HCT116 (cell line): Measurements from ENCODE around the gene ZC2HC1C. TPM values are rescaled to one million over a fixed set of nuclear protein-coding genes. Genes with fewer than 3 reads are reported as not detected.

Experiments used
- ATAC-seq: fragments of 200-7000 bp; cut with Tn5 transposase; 2 replicates; pipeline ENCODE4 v1.9.1; 2020; ENCODE audit warnings: mild to moderate bottlenecking, moderate library complexity
- BruUV-seq: library from RNA; stranded (reverse); fragments of 400-500 nt; replicated peaks from 2 replicates; lab custom pipeline; 2021; lab: Mats Ljungman, UMichigan
- CTCF ChIA-PET: fragments of 300-600 bp; sonication (Branson Sonifier 250); formaldehyde crosslinking; loops from one replicate; lab custom pipeline; 2021; ENCODE audit warnings: antibody characterized with exemption; lab: Charles Lee
- POLR2A ChIA-PET: fragments of 300-600, 350-600 bp; sonication (Branson Sonifier 250); formaldehyde crosslinking; loops from one replicate; lab custom pipeline; 2021; ENCODE audit warnings: antibody characterized with exemption; lab: Charles Lee
- RAD21 ChIA-PET, 2 experiments: fragments of 300-600 bp; sonication (Branson Sonifier 250); formaldehyde crosslinking; loops; one replicate each; lab custom pipeline; 2023; ENCODE audit warnings: low total read pairs in 2 of 2; ENCODE audit not compliant: uncharacterized antibody in 2 of 2, unreplicated experiment in 2 of 2, low non-redundant PET in 1 of 2; lab: Charles Lee
- DNase-seq: peaks from one replicate; pipeline ENCODE4 v3.0.0-alpha.2; 2010; ENCODE audit warnings: low read depth, low spot score
- H2AFZ ChIP-seq: fragments of 200-600 bp; shearing (Covaris generic), sonication (generic); 2 replicates; pipeline ENCODE4 v1.6.1; 2017; ENCODE audit warnings: low read depth, mixed run types, mixed read lengths, antibody characterized with exemption, low read length; ENCODE audit not compliant: poor library complexity, severe bottlenecking
- H3K27ac ChIP-seq: 2 replicates; pipeline ENCODE4 v1.5.1; 2012; ENCODE audit warnings: low read depth, low read length
- H3K27me3 ChIP-seq: fragments of 200-600 bp; sonication (generic); 2 replicates; pipeline ENCODE4 v1.6.1; 2016; ENCODE audit warnings: mixed run types, low read length, mixed read lengths; ENCODE audit not compliant: insufficient read depth
- H3K36me3 ChIP-seq, 2 experiments: fragments of 200-500 bp in 1 of 2; fragments of 200-600 bp in 1 of 2; sonication (Bioruptor generic) in 1 of 2; sonication (generic) in 1 of 2; 2 replicates each; pipeline versions ENCODE4 v1.5.1 to v1.6.1; 2014 to 2016; ENCODE audit warnings: low read length in 2 of 2, inconsistent platforms in 1 of 2, mixed read lengths in 1 of 2, mixed run types in 1 of 2; ENCODE audit not compliant: insufficient read depth in 2 of 2, control insufficient read depth in 1 of 2
- H3K4me1 ChIP-seq, 2 experiments: fragments of 200-600 bp in 1 of 2; sonication (generic) in 1 of 2; 2 replicates each; pipeline versions ENCODE4 v1.5.1 to v1.6.1; 2012 to 2017; ENCODE audit warnings: low read length in 2 of 2, inconsistent platforms in 1 of 2, mild to moderate bottlenecking in 1 of 2, mixed read lengths in 1 of 2, mixed run types in 1 of 2, moderate library complexity in 1 of 2; ENCODE audit not compliant: insufficient read depth in 2 of 2, control insufficient read depth in 1 of 2
- H3K4me2 ChIP-seq: fragments of 200-600 bp; sonication (generic); 2 replicates; pipeline ENCODE4 v1.6.1; 2017; ENCODE audit warnings: mixed run types, low read length, mixed read lengths
- H3K4me3 ChIP-seq, 2 experiments: fragments of 200-600 bp in 1 of 2; sonication (generic) in 1 of 2; replicated peaks in 1 of 2; 2 replicates each; pipeline ENCODE4 v1.5.1; 2011 to 2016; ENCODE audit warnings: low read length in 2 of 2, control low read depth in 1 of 2, low read depth in 1 of 2, mild to moderate bottlenecking in 1 of 2, mixed read lengths in 1 of 2, mixed run types in 1 of 2
- H3K79me2 ChIP-seq: fragments of 200-600 bp; sonication (generic); 2 replicates; pipeline ENCODE4 v1.6.1; 2017; ENCODE audit warnings: mild to moderate bottlenecking, mixed run types, low read length, moderate library complexity, mixed read lengths; ENCODE audit not compliant: insufficient read depth
- H3K9ac ChIP-seq: fragments of 200-600 bp; sonication (generic); 2 replicates; pipeline ENCODE4 v1.6.1; 2016; ENCODE audit warnings: low read length, mixed read lengths
- H3K9me2 ChIP-seq: fragments of 200-600 bp; sonication (generic), shearing (Covaris generic); 2 replicates; pipeline ENCODE4 v1.6.1; 2017; ENCODE audit warnings: mixed run types, mild to moderate bottlenecking, moderate library complexity; ENCODE audit not compliant: insufficient read depth
- H3K9me3 ChIP-seq, 2 experiments: fragments of 200-500 bp in 1 of 2; fragments of 200-600 bp in 1 of 2; sonication (Bioruptor generic) in 1 of 2; sonication (generic) in 1 of 2; 2 replicates each; pipeline ENCODE4 v1.6.1; 2014 to 2017; ENCODE audit warnings: low read length in 2 of 2, mixed read lengths in 2 of 2, inconsistent platforms in 1 of 2, low read depth in 1 of 2, mild to moderate bottlenecking in 1 of 2, mixed run types in 1 of 2, moderate library complexity in 1 of 2; ENCODE audit not compliant: control insufficient read depth in 1 of 2, insufficient read depth in 1 of 2
- H4K20me1 ChIP-seq: fragments of 200-600 bp; sonication (generic), shearing (Covaris generic); 2 replicates; pipeline ENCODE4 v1.6.1; 2017; ENCODE audit warnings: mixed run types, mild to moderate bottlenecking, moderate library complexity; ENCODE audit not compliant: insufficient read depth
- CBX3 ChIP-seq: IDR thresholded peaks from 2 replicates; pipeline ENCODE4 v1.6.1; 2012; ENCODE audit warnings: low read depth
- FOSL1 ChIP-seq: IDR thresholded peaks from 2 replicates; pipeline ENCODE4 v1.6.1; 2012; ENCODE audit warnings: low read depth
- POLR2AphosphoS5 ChIP-seq: IDR thresholded peaks from 2 replicates; pipeline ENCODE4 v1.6.1; 2011; ENCODE audit warnings: mild to moderate bottlenecking, low read depth, low read length, moderate library complexity
- RAD21 ChIP-seq: IDR thresholded peaks from 2 replicates; pipeline ENCODE4 v1.6.1; 2012; ENCODE audit warnings: low read depth, mild to moderate bottlenecking
- SIN3A ChIP-seq: IDR thresholded peaks from 2 replicates; pipeline ENCODE4 v1.6.1; 2012; ENCODE audit warnings: low read depth
- SP1 ChIP-seq: IDR thresholded peaks from 2 replicates; pipeline ENCODE4 v1.6.1; 2012; ENCODE audit warnings: low read depth
- SRF ChIP-seq: IDR thresholded peaks from 2 replicates; pipeline ENCODE4 v1.6.1; 2012; ENCODE audit warnings: low read depth
- TCF7L2 ChIP-seq: IDR thresholded peaks from 2 replicates; pipeline ENCODE4 v1.7.0; 2011; ENCODE audit warnings: borderline replicate concordance, inconsistent platforms; ENCODE audit not compliant: insufficient read depth, insufficient read length; ENCODE audit errors: extremely low read depth
- YY1 ChIP-seq: IDR thresholded peaks from 2 replicates; pipeline ENCODE4 v1.6.1; 2011; ENCODE audit warnings: low read length, low read depth, moderate library complexity, mild to moderate bottlenecking; ENCODE audit not compliant: insufficient replicate concordance; ENCODE audit errors: extremely low read depth
- ZBTB33 ChIP-seq: IDR thresholded peaks from 2 replicates; pipeline ENCODE4 v1.6.1; 2011; ENCODE audit warnings: mild to moderate bottlenecking, low read length, moderate library complexity; ENCODE audit not compliant: insufficient replicate concordance; ENCODE audit errors: extremely low read depth
- ZFX ChIP-seq: fragments of 450-650 bp; IDR thresholded peaks from 2 replicates; pipeline ENCODE4 v1.6.1; 2017
- ZNF274 ChIP-seq: fragments of 200-500 bp; sonication (Bioruptor generic); IDR thresholded peaks from 2 replicates; pipeline ENCODE4 v1.6.1; 2014; ENCODE audit warnings: mild to moderate bottlenecking, low read depth, low read length, inconsistent platforms
- intact Hi-C: fragments of 100-400 bp; cut with micrococcal nuclease; formaldehyde crosslinking; loops from 2 replicates; pipeline ENCODE4 v1.10.0; 2022
- total RNA-seq: library from RNA; stranded (reverse); gene quantifications from one replicate; pipeline ENCODE4 v1.2.1, GENCODE V29; 2021; ENCODE audit not compliant: unreplicated experiment

ZC2HC1C gene
- total RNA-seq, 1 experiment from 2014 or later: 0.98 TPM

- no peak for TF ChIP-seq TCF7L2
Measured at GRCh38 chr14:75030147-75030546, 39.3 kb upstream of the ZC2HC1C start (continued).

GRCh38 chr14:75032939-75033338 lies 36.5 kb upstream of the ZC2HC1C start:
- POLR2A ChIA-PET: no interaction called here
- H3K79me2 ChIP-seq: no peaks in the 10 kb centered on the region
- no peak for TF ChIP-seq POLR2AphosphoS5
- TF ChIP-seq RAD21: no peak
- no peak for TF ChIP-seq SP1
- TF ChIP-seq SIN3A: no peak
- TF ChIP-seq ZBTB33: no peak
- no peak for TF ChIP-seq ZFX
- TF ChIP-seq CBX3: no peak
- TF ChIP-seq FOSL1: no peak
- no peak for TF ChIP-seq ZNF274
- no peak for TF ChIP-seq TCF7L2
- TF ChIP-seq SRF: no peak
- no peak for TF ChIP-seq YY1
- TF ChIP-seq, all 23 proteins: peak for 0
- Histone ChIP-seq H2AFZ (no peak overlapping the region), H3K27me3 (no peaks in the 10 kb centered on the region), H3K4me1 (no peaks in the 10 kb centered on the region), H3K36me3 (peaks cover 0 to 6% of the 10 kb centered on the region in 2 experiments; a peak in 3 of 4 replicates), H4K20me1 (no peaks in the 10 kb centered on the region; the same call in 1 of the 2 replicates), H3K9me2 (no peaks in the 10 kb centered on the region), H3K4me2 (no peak overlapping the region), H3K9me3 (no peaks in the 10 kb centered on the region), H3K9ac (no peak overlapping the region), H3K4me3 (no peak overlapping the region), H3K27ac (no peak overlapping the region)
- intact Hi-C loops: no loop called here
- CTCF ChIA-PET: no interaction called here
- RAD21 ChIA-PET: no interaction called here
- no TSS peak for BruUV-seq
- DNase-seq (no peak), ATAC-seq (no peak)
